OCI-LY1 (cell line): Measurements from ENCODE around the gene TGFB2.

Experiments used
- H2AFZ ChIP-seq: fragments of 200-600 bp; sonication (generic), shearing (Covaris generic); 2 replicates; pipeline ENCODE4 v1.6.0; 2014; ENCODE audit warnings: antibody characterized with exemption, mild to moderate bottlenecking, low read length
- H3F3A ChIP-seq: fragments of 200-600 bp; sonication (generic), shearing (Covaris generic); 2 replicates; pipeline ENCODE4 v1.6.0; 2014; ENCODE audit warnings: mild to moderate bottlenecking, antibody characterized with exemption, low read length, moderate library complexity; ENCODE audit not compliant: insufficient read depth
- H3K27ac ChIP-seq: fragments of 200-600 bp; sonication (generic); 2 replicates; pipeline ENCODE4 v1.5.1; 2014; ENCODE audit warnings: low read length, mixed run types, mild to moderate bottlenecking, low read depth; ENCODE audit not compliant: poor library complexity, severe bottlenecking
- H3K27me3 ChIP-seq: fragments of 200-600 bp; sonication (generic); 2 replicates; pipeline ENCODE4 v1.6.0; 2014; ENCODE audit warnings: antibody characterized with exemption, mild to moderate bottlenecking, low read length, moderate library complexity; ENCODE audit not compliant: insufficient read depth
- H3K36me3 ChIP-seq: fragments of 200-600 bp; sonication (generic); 2 replicates; pipeline ENCODE4 v1.6.1; 2014; ENCODE audit warnings: mild to moderate bottlenecking, antibody characterized with exemption, low read length, moderate library complexity, mixed read lengths; ENCODE audit not compliant: insufficient read depth
- H3K4me1 ChIP-seq: fragments of 200-600 bp; sonication (generic); 2 replicates; pipeline ENCODE4 v1.5.1; 2014; ENCODE audit warnings: mild to moderate bottlenecking, low read length, moderate library complexity; ENCODE audit not compliant: insufficient read depth, severe bottlenecking
- H3K4me2 ChIP-seq: fragments of 200-600 bp; sonication (generic), shearing (Covaris generic); 2 replicates; pipeline ENCODE4 v1.6.1; 2014; ENCODE audit warnings: low read length
- H3K4me3 ChIP-seq: fragments of 200-600 bp; sonication (generic); 2 replicates; pipeline ENCODE4 v1.5.1; 2014; ENCODE audit warnings: low read length, low read depth, mild to moderate bottlenecking, mixed read lengths; ENCODE audit not compliant: poor library complexity, severe bottlenecking
- H3K79me2 ChIP-seq: fragments of 200-600 bp; shearing (Covaris generic); 2 replicates; pipeline ENCODE4 v1.6.1; 2016; ENCODE audit warnings: mixed run types, low read length, mixed read lengths; ENCODE audit not compliant: insufficient read depth
- H3K9ac ChIP-seq: fragments of 200-600 bp; sonication (generic), shearing (Covaris generic); 2 replicates; pipeline ENCODE4 v1.6.1; 2014; ENCODE audit warnings: mild to moderate bottlenecking, low read length, mixed read lengths
- H3K9me2 ChIP-seq: fragments of 200-600 bp; sonication (generic), shearing (Covaris generic); 2 replicates; pipeline ENCODE4 v1.6.1; 2014; ENCODE audit warnings: low read depth, mild to moderate bottlenecking, low read length, mixed read lengths
- H3K9me3 ChIP-seq: fragments of 200-600 bp; shearing (Covaris generic); 2 replicates; pipeline ENCODE4 v1.6.1; 2014; ENCODE audit warnings: low read length, mixed read lengths
- H4K20me1 ChIP-seq: fragments of 200-600 bp; sonication (generic), shearing (Covaris generic); 2 replicates; pipeline ENCODE4 v1.6.0; 2016; ENCODE audit warnings: mild to moderate bottlenecking, low read length; ENCODE audit not compliant: insufficient read depth
- CTCF ChIP-seq: fragments of 200-600 bp; sonication (generic), shearing (Covaris generic); IDR thresholded peaks from 2 replicates; pipeline ENCODE4 v1.5.1; 2017; ENCODE audit warnings: mild to moderate bottlenecking, antibody characterized with exemption, low read length, moderate library complexity, mixed read lengths
- EZH2 ChIP-seq: fragments of 200-600 bp; sonication (generic), shearing (Covaris generic); IDR thresholded peaks from 2 replicates; pipeline ENCODE4 v1.8.0; 2017; ENCODE audit warnings: borderline replicate concordance, mixed run types, mild to moderate bottlenecking, antibody characterized with exemption, low read length, moderate library complexity, mixed read lengths

TGFB2 gene

DNA sequence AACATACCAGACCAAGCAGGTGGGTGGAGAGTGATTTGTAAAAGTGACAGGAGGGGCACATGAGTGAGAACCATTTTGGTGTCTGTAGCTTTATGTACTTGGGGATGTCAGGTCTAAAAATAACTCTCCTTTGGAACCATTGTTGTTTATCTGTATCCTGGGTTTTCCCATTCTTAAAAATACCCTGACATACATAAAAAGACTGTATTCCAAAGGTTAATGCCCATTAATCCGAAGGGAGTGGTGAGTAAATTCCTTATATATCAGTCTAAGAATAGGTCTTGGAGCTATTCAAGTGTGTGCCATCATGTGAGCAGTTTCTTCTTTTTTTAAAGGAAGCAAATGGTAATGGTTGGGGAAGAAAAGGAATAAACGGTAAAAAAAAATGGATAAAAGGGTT, 117.5 kb downstream of the TGFB2 start:
- TF ChIP-seq EZH2 (no peak), CTCF (no peak)

DNA sequence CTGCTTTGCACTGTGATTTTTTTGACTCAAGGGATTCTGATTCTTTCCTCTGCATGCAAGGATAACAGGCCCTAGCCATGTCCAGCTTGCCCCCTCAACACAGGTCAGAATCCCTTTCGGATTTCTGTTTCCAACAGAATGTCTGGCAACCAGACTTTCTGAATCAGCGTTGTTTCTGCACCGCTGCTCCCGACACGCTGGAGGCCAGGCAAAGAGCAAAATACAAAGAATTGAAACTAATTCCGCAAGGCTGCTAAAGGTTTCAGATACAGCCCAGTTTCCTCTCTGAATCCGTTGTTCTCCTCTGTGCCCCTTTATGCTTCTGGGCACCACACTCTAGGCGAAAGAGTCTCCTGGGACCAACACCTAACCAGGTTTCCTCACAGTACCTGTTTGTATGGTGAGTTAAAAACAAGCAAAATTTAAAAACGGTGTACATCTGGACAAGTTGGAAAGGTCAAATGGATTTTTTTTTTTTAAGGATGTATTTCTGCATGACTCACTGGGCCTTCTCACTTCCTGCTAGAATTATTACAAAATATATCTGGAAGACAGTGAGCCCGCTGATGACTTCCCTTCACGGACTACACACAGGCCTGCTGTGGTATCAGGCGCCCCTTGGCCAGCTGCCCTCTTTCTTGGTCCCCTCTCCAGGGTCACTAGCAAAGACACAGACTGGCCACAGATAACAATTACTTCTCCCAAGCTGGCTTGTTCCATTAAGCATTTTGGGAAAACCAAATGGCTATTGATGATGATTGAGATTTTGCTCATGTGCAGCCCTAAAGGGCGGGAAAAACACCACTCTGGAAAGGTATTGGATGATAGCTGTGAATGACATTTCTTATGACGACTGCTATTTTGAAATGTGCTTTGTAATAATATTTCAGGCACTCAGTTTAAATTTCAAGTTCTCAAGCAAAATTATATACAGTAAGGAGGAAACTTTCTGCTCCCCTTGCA, 118.3 kb downstream of the TGFB2 start:
- Histone ChIP-seq H4K20me1 (no peaks in the 10 kb centered on the region), H3K9ac (no peak overlapping the region), H3K4me3 (no peak overlapping the region), H3K9me3 (no peaks in the 10 kb centered on the region), H3K79me2 (no peaks in the 10 kb centered on the region), H3K4me2 (no peak overlapping the region), H3K27me3 (no peaks in the 10 kb centered on the region), H3K36me3 (no peaks in the 10 kb centered on the region), H3K4me1 (no peaks in the 10 kb centered on the region), H2AFZ (no peak overlapping the region), H3F3A (no peaks in the 10 kb centered on the region), H3K9me2 (no peaks in the 10 kb centered on the region), H3K27ac (no peak overlapping the region)
- TF ChIP-seq EZH2 (no peak), CTCF (no peak)

More for the DNA sequence above, 117.5 kb downstream of the TGFB2 start:
- Histone ChIP-seq H3K4me3 (no peak overlapping the region), H3K4me2 (no peak overlapping the region), H3K79me2 (no peaks in the 10 kb centered on the region), H4K20me1 (no peaks in the 10 kb centered on the region), H2AFZ (no peak overlapping the region), H3K9me2 (no peaks in the 10 kb centered on the region), H3K9me3 (no peaks in the 10 kb centered on the region), H3K27me3 (no peaks in the 10 kb centered on the region), H3F3A (no peaks in the 10 kb centered on the region), H3K9ac (no peak overlapping the region), H3K36me3 (no peaks in the 10 kb centered on the region), H3K4me1 (no peaks in the 10 kb centered on the region), H3K27ac (no peak overlapping the region)

DNA sequence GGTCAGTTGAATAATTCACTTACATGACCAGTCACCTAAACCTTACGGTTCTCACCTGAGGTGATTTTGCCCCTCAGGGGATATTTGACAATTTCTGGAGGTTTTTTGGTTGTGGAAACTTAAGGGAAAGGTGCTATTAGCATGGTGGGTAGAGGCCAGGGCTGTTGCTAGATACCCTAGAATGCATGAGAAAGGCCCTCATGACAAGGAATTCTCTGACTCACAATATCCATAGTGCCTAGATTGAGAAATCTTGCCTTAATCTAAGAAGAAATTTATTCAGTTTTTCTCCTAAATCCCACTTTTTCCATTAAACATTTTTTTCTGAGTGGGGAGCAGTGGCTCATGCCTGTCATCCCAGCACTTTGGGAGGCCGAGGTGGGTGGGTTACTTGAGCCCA, 119.7 kb downstream of the TGFB2 start:
- H3K4me1 ChIP-seq: no peaks in the 10 kb centered on the region
- H3K9me3 ChIP-seq: no peaks in the 10 kb centered on the region
- no peak overlapping the region for H3K9ac ChIP-seq
- H4K20me1 ChIP-seq: no peaks in the 10 kb centered on the region
- no peaks in the 10 kb centered on the region for H3F3A ChIP-seq
- no peak overlapping the region for H3K4me2 ChIP-seq
- H3K79me2 ChIP-seq: no peaks in the 10 kb centered on the region
- no peak overlapping the region for H3K27ac ChIP-seq
- H2AFZ ChIP-seq: no peak overlapping the region
- H3K4me3 ChIP-seq: no peak overlapping the region
- TF ChIP-seq EZH2 (no peak), CTCF (no peak)
- H3K9me2 ChIP-seq: no peaks in the 10 kb centered on the region
- no peaks in the 10 kb centered on the region for H3K36me3 ChIP-seq
- no peaks in the 10 kb centered on the region for H3K27me3 ChIP-seq
